GM12878 (cell line): ENCODE measurements around the gene NBDY. TPM values are rescaled to one million over a fixed set of nuclear protein-coding genes. Genes with fewer than 3 reads are reported as not detected.

Experiments used
- ATAC-seq: fragments of 200-7000 bp; cut with Tn5 transposase; 3 replicates; pipeline ENCODE4 v1.9.1; 2020; ENCODE audit warnings: mild to moderate bottlenecking, moderate library complexity
- BruUV-seq: library from RNA; stranded (reverse); fragments of 400-500 nt; replicated peaks from 2 replicates; lab custom pipeline; 2021; lab: Mats Ljungman, UMichigan
- CTCF ChIA-PET: fragments of 300-600 bp; sonication (Branson Sonifier 250); formaldehyde crosslinking; extraction: SDS; loops from one replicate; lab custom pipeline; 2021; ENCODE audit warnings: inconsistent platforms; lab: Yijun Ruan, JAX
- POLR2A ChIA-PET: fragments of 350-600 bp; formaldehyde crosslinking; extraction: SDS; loops from one replicate; lab custom pipeline; 2021; ENCODE audit warnings: inconsistent platforms; lab: Charles Lee
- RAD21 ChIA-PET: fragments of 300-600 bp; sonication (Branson Sonifier 250); formaldehyde crosslinking; loops from one replicate; lab custom pipeline; 2023; ENCODE audit warnings: antibody characterized with exemption; ENCODE audit not compliant: unreplicated experiment; lab: Charles Lee
- SMC1A ChIA-PET: fragments of 300-600 bp; sonication (Branson Sonifier 250); formaldehyde crosslinking; loops from one replicate; lab custom pipeline; 2023; ENCODE audit not compliant: unreplicated experiment, uncharacterized antibody; lab: Charles Lee
- DNase-seq: peaks from one replicate; pipeline ENCODE4 v3.0.0-alpha.2; 2011; ENCODE audit warnings: low read depth, low spot score
- FAIRE-seq: peaks from 3 replicates; lab custom pipeline; 2011; peaks lifted over from hg19 to GRCh38; lab: Jason Lieb, UNC
- H2AFZ ChIP-seq: 2 replicates; pipeline ENCODE4 v1.6.0; 2011; ENCODE audit warnings: low read depth, low read length, control low read depth; ENCODE audit not compliant: control insufficient read depth
- H3K27ac ChIP-seq: 2 replicates; pipeline ENCODE4 v1.5.1; 2011; ENCODE audit warnings: control low read depth; ENCODE audit not compliant: control insufficient read depth, insufficient read depth
- H3K27me3 ChIP-seq, 2 experiments: replicated peaks in 1 of 2; 2 replicates each; pipeline versions ENCODE4 v1.6.0 to v1.6.1; 2011; ENCODE audit warnings: low read length in 1 of 2; ENCODE audit not compliant: control insufficient read depth in 2 of 2, insufficient read depth in 2 of 2
- H3K36me3 ChIP-seq, 2 experiments: 2 replicates each; pipeline ENCODE4 v1.5.1; 2011; ENCODE audit warnings: low read length in 1 of 2; ENCODE audit not compliant: control insufficient read depth in 2 of 2, insufficient read depth in 2 of 2
- H3K4me1 ChIP-seq: 2 replicates; pipeline ENCODE4 v1.6.1; 2011; ENCODE audit warnings: mild to moderate bottlenecking, low read length, moderate library complexity, mixed read lengths; ENCODE audit not compliant: control insufficient read depth, insufficient read depth
- H3K4me2 ChIP-seq: 2 replicates; pipeline ENCODE4 v1.6.0; 2011; ENCODE audit warnings: control low read depth; ENCODE audit not compliant: control insufficient read depth, insufficient read depth
- H3K4me3 ChIP-seq: fragments of 200-600 bp; sonication (generic); 2 replicates; pipeline ENCODE4 v1.5.1; 2016
- H3K79me2 ChIP-seq: 2 replicates; pipeline ENCODE4 v1.6.0; 2011; ENCODE audit warnings: low read length; ENCODE audit not compliant: control insufficient read depth, insufficient read depth
- H3K9ac ChIP-seq: 2 replicates; pipeline ENCODE4 v1.8.0; 2011; ENCODE audit warnings: low read length, control low read depth, mixed read lengths; ENCODE audit not compliant: control insufficient read depth, insufficient read depth
- H3K9me3 ChIP-seq: replicated peaks from 3 replicates; pipeline ENCODE4 v1.5.1; 2011; ENCODE audit warnings: mild to moderate bottlenecking, low read length; ENCODE audit not compliant: control insufficient read depth, insufficient read depth
- H4K20me1 ChIP-seq: 2 replicates; pipeline ENCODE4 v1.6.0; 2011; ENCODE audit not compliant: control insufficient read depth, insufficient read depth
- BHLHE40 ChIP-seq, 2 experiments: fragments of 450-650 bp in 1 of 2; IDR thresholded peaks; 2 replicates each; pipeline ENCODE4 v1.6.1; 2011 to 2017; ENCODE audit warnings: low read depth in 2 of 2, borderline replicate concordance in 1 of 2, improper control_type of control experiment in 1 of 2, low read length in 1 of 2, mild to moderate bottlenecking in 1 of 2
- CREB1 ChIP-seq: IDR thresholded peaks from 2 replicates; pipeline ENCODE4 v1.6.1; 2012; ENCODE audit warnings: low read depth, mild to moderate bottlenecking, inconsistent platforms
- FOXM1 ChIP-seq: IDR thresholded peaks from 2 replicates; pipeline ENCODE4 v1.6.1; 2012; ENCODE audit warnings: low read depth, mild to moderate bottlenecking, inconsistent platforms, low read length, moderate library complexity
- HDGF ChIP-seq: fragments of 450-650 bp; IDR thresholded peaks from 2 replicates; pipeline ENCODE4 v1.6.1; 2016; ENCODE audit warnings: antibody characterized with exemption
- JUNB ChIP-seq: IDR thresholded peaks from 2 replicates; pipeline ENCODE4 v1.6.1; 2016; ENCODE audit warnings: antibody characterized with exemption, mild to moderate bottlenecking
- JUND ChIP-seq: IDR thresholded peaks from 2 replicates; pipeline ENCODE4 v1.6.1; 2012; ENCODE audit warnings: low read depth, mild to moderate bottlenecking, low read length, improper control_type of control experiment, moderate library complexity
- RBBP5 ChIP-seq: fragments of 200-600 bp; sonication (generic); conservative IDR thresholded peaks from 2 replicates; pipeline ENCODE4 v1.6.1; 2016
- RCOR1 ChIP-seq: conservative IDR thresholded peaks from 2 replicates; pipeline ENCODE4 v1.6.1; 2012; ENCODE audit warnings: low read depth, low read length, improper control_type of control experiment
- RUNX3 ChIP-seq: IDR thresholded peaks from 2 replicates; pipeline ENCODE4 v1.6.1; 2012; ENCODE audit warnings: low read length, inconsistent platforms
- SUZ12 ChIP-seq: fragments of 200-600 bp; sonication (generic); IDR thresholded peaks from one replicate; pipeline ENCODE4 v1.6.1; 2018; ENCODE audit warnings: antibody characterized with exemption, mild to moderate bottlenecking; ENCODE audit not compliant: unreplicated experiment
- ZNF207 ChIP-seq: fragments of 450-650 bp; IDR thresholded peaks from 2 replicates; pipeline ENCODE4 v1.6.1; 2014; ENCODE audit warnings: antibody characterized with exemption, mild to moderate bottlenecking, borderline replicate concordance
- WGBS: methylation state at CpG from one replicate; pipeline ENCODE4 v1.1.6; 2016; ENCODE audit warnings: low lambda C conversion rate; ENCODE audit not compliant: insufficient replicate concordance, insufficient coverage; ENCODE audit errors: missing lambda C conversion rate; 5-methylcytosine and 5-hydroxymethylcytosine counted together
- in situ Hi-C: fragments of 300-500 bp; cut with MboI; formaldehyde crosslinking; loops from 9 replicates; pipeline ENCODE4 v1.14.3; 2018; ENCODE audit warnings: mixed read lengths
- intact Hi-C: fragments of 100-400 bp; cut with micrococcal nuclease; formaldehyde crosslinking; loops from one replicate; pipeline ENCODE4 v1.14.2; 2022; ENCODE audit not compliant: unreplicated experiment
- polyA plus RNA-seq, 11 experiments: library from polyadenylated mRNA; depleted of rRNA in 4 of 11; unstranded in 6 of 11; stranded (reverse) in 5 of 11; fragments of >200 nt; fragmentation: Nextera tagmentation in 4 of 11; fragmentation: Illumina TruSeq in 1 of 11; extraction: Ambion mirVana in 4 of 11; extraction: Trizol in 1 of 11; gene quantifications; 1 replicate in 1 of 11; 2 replicates in 10 of 11; pipeline versions ENCODE4 v1.2.1 to v1.2.3, GENCODE V29; 2011 to 2016; ENCODE audit warnings: inconsistent platforms in 2 of 11, missing spikeins in 2 of 11, low read depth in 1 of 11
- total RNA-seq, 4 experiments: library from RNA; depleted of rRNA in 3 of 4; stranded (reverse); fragments of >200 nt in 3 of 4; fragmentation: Illumina TruSeq in 1 of 4; extraction: Trizol in 1 of 4; gene quantifications; 2 replicates each; pipeline versions ENCODE4 v1.2.1 to v1.2.3, GENCODE V29; 2013 to 2021
- TF ChIP-seq, protein P1 (sequence below): IDR thresholded peaks from 2 replicates; pipeline ENCODE4 v1.6.1; 2011; ENCODE audit warnings: borderline replicate concordance, low read depth, mild to moderate bottlenecking, moderate library complexity, low read length; ENCODE audit not compliant: insufficient read depth, poor library complexity, severe bottlenecking

NBDY gene
- total and polyA plus RNA-seq, 10 of the 15 experiments (the other 5 are each of a cell fraction or from before 2014, with no cell fraction given): 10.8 to 122 (median 61.5) TPM

DNA sequence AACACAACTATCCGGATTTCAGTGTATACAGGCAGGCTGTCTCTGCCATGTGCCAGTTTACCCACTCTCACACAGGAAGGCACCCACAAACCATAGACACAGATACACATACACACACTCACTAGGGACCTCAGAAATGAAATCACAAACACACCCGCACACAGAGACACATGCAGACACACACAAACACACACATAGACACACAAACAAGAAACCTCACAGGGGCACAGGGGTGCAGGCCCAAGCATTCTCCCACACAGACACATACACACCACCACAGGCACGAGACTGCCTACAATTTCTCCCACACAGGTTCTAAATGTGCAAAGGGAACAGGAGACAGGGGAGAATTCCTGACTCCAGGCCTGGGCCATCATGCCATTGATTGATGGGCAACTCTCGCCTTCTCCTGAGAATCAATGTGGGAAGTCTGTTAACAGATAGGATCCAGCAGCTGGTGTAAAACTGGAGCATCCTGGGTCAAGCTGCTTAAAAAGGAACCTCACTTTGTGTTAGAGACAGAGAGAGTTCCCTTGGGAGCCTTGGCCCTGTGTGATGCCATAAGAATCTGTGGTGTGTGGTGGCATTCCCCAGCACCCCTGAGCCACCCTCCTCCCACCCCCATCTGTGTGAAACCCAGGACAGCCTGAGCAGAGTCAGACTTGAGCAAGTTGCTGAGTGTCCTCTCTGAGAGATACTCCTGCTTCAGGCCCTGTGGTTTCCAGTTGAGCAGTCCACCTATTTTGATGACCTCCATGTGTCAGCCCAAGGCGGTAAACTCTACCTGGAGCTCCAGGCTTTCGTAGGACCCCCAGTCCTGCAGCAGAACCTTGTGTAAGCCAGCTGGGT is 33.9 kb downstream of the NBDY start:
- BruUV-seq: no TSS peak
- Histone ChIP-seq H2AFZ (peak overlapping the region; percentile 30; the same call in 1 of the 2 replicates), H3K27me3 (no peaks in the 10 kb centered on the region), H3K4me2 (peak overlapping the region; percentile 85), H3K9ac (peak overlapping the region; percentile 42), H3K79me2 (peaks cover 4% of the 10 kb centered on the region), H3K36me3 (no peaks in the 10 kb centered on the region; a peak in 1 of 4 replicates), H3K4me3 (peak overlapping the region; percentile 64; the same call in 1 of the 2 replicates), H3K9me3 (no peaks in the 10 kb centered on the region), H3K27ac (peak overlapping the region; percentile 90)
- FAIRE-seq (no peak), ATAC-seq (no peak), DNase-seq (no peak)
- ChIA-PET POLR2A (interaction anchor here (1.2 to 1.3 kb wide), 2 partner anchors 39 to 225 kb away, joined by 3 read pairs; no protein-coding TSS in a partner anchor), SMC1A (interaction anchor here (1.2 kb wide), 1 partner anchor 40 kb away, joined by 3 read pairs; no protein-coding TSS in a partner anchor), RAD21 (interaction anchor here (2.9 kb wide), 1 partner anchor 40 kb away, joined by 13 read pairs; no protein-coding TSS in a partner anchor), CTCF (interaction anchor here (0.7 to 4.5 kb wide), 7 partner anchors 29 to 1057 kb away, joined by 3 to 25 read pairs (median 3); partner anchors contain the start of gene NBDY)
- intact Hi-C loops (no loop called here), in situ Hi-C loops (no loop called here)
- WGBS: 42% methylated on average over 6 of the region's 6 CpGs
- TF ChIP-seq BHLHE40 (IDR thresholded peaks at IDR 0.05; ENCODE audit: borderline replicate concordance in 1 of 2, low read depth in 2 of 2, low read length in 1 of 2): peak in 1 of 2 experiments; percentile 52; a peak in 1 of 4 replicates
- TF ChIP-seq JUNB: no peak
- TF ChIP-seq JUND: no peak
- TF ChIP-seq CREB1: no peak
- TF ChIP-seq SUZ12: no peak
- peak; percentile 28; the same call in 1 of the 2 replicates for TF ChIP-seq HDGF
- no peak for TF ChIP-seq RCOR1
- no peak for TF ChIP-seq ZNF207
- no peak for TF ChIP-seq FOXM1
- no peak for TF ChIP-seq RBBP5
- TF ChIP-seq, protein P1, sequence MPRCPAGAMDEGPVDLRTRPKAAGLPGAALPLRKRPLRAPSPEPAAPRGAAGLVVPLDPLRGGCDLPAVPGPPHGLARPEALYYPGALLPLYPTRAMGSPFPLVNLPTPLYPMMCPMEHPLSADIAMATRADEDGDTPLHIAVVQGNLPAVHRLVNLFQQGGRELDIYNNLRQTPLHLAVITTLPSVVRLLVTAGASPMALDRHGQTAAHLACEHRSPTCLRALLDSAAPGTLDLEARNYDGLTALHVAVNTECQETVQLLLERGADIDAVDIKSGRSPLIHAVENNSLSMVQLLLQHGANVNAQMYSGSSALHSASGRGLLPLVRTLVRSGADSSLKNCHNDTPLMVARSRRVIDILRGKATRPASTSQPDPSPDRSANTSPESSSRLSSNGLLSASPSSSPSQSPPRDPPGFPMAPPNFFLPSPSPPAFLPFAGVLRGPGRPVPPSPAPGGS: no peak
- peak; percentile 37 for TF ChIP-seq RUNX3
- TF ChIP-seq, all 136 proteins: peak for 3
- peaks cover 31% of the 10 kb centered on the region for H3K4me1 ChIP-seq
- no peaks in the 10 kb centered on the region for H4K20me1 ChIP-seq
